Gastrocnemius medialis (tissue), 4 donors: Measurements from ENCODE around the gene IFRD2.

Experiments
- POLR2A ChIP-seq, 2 donors: fragments of 450-650 bp; IDR thresholded peaks; one replicate each; pipeline ENCODE4 v1.6.1; 2017; ENCODE audit warnings: antibody characterized with exemption in 2 of 2, mild to moderate bottlenecking in 2 of 2, moderate library complexity in 2 of 2
- TF ChIP-seq, protein P1 (sequence below), 5 experiments: fragments of 450-650 bp in 3 of 5; fragments of 200-600 bp in 2 of 5; sonication (generic) in 2 of 5; IDR thresholded peaks in 4 of 5; conservative IDR thresholded peaks in 1 of 5; 1 replicate in 4 of 5; 2 replicates in 1 of 5; pipeline ENCODE4 v1.5.1; 2016 to 2019; ENCODE audit warnings: antibody characterized with exemption in 5 of 5, mild to moderate bottlenecking in 3 of 5, moderate library complexity in 3 of 5

DNA sequence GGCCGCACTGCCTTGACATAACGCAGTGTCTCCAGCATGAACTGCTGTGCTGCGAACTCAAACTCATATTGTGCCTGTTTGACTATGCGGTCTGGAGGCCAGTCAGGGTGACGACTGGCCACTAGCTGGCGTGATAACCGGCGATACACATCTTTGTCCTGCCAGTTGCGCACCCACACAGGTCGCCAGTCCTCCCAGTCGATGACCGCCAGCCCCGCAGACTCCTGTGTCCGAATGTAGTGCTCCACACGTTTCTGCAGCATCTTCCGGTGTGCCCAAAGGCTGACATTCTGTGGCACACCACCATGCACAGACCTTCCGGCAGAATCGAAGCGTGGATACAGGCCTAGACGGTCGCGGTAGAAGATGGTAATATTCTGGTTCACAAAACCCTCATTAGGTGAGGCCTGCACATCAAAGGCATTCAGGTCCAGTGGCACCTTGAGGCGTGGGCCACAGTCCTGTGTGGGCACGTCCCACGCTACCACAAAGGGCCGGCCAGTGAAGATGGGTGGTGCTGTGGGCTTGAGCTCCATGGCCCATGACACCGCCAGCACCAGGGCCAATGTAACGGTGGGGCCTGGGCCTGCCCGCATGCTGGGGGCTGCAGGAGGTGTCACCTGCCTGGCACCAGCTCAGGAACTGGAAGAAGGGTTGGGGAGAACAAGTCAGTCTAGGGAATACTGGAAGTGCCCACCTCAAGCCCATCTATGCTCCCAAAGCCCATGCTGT is 27.8 kb upstream of the IFRD2 start:
- TF ChIP-seq, protein P1, sequence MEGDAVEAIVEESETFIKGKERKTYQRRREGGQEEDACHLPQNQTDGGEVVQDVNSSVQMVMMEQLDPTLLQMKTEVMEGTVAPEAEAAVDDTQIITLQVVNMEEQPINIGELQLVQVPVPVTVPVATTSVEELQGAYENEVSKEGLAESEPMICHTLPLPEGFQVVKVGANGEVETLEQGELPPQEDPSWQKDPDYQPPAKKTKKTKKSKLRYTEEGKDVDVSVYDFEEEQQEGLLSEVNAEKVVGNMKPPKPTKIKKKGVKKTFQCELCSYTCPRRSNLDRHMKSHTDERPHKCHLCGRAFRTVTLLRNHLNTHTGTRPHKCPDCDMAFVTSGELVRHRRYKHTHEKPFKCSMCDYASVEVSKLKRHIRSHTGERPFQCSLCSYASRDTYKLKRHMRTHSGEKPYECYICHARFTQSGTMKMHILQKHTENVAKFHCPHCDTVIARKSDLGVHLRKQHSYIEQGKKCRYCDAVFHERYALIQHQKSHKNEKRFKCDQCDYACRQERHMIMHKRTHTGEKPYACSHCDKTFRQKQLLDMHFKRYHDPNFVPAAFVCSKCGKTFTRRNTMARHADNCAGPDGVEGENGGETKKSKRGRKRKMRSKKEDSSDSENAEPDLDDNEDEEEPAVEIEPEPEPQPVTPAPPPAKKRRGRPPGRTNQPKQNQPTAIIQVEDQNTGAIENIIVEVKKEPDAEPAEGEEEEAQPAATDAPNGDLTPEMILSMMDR (IDR thresholded peaks at IDR 0.05 in 4 of 5, conservative IDR thresholded peaks at IDR 0.05 in 1 of 5) = no peak
- no peak for TF ChIP-seq POLR2A (IDR thresholded peaks at IDR 0.05)
